HepG2 (cell line): ENCODE measurements around the gene GAS2.

Source experiments
- PBX3 ChIP-seq: sonication (generic); formaldehyde crosslinking; IDR thresholded peaks from 2 replicates; pipeline ENCODE4 v1.8.1; 2023; ENCODE audit warnings: missing genetic modification reagents, inconsistent platforms, borderline replicate concordance
- RFXANK ChIP-seq: IDR thresholded peaks from 2 replicates; pipeline ENCODE4 v1.6.1; 2016
- SOX5 ChIP-seq: IDR thresholded peaks from 2 replicates; pipeline ENCODE4 v1.6.1; 2016; ENCODE audit warnings: borderline replicate concordance
- ZFX ChIP-seq: sonication (generic); formaldehyde crosslinking; IDR thresholded peaks from 2 replicates; pipeline ENCODE4 v1.4.0; 2020; ENCODE audit warnings: mild to moderate bottlenecking, low read depth, missing genetic modification reagents, moderate library complexity
- ZNF382 ChIP-seq: sonication (generic); formaldehyde crosslinking; IDR thresholded peaks from 2 replicates; pipeline ENCODE4 v1.5.0; 2020; ENCODE audit warnings: missing genetic modification reagents, mild to moderate bottlenecking, borderline replicate concordance

GRCh38 chr11:22728600-22729389 lies 62.4 kb downstream of the GAS2 start:
- TF ChIP-seq SOX5 (CRISPR knock-in tag), result no peak
- no peak for TF ChIP-seq ZNF382 (CRISPR knock-in tag)
- no peak for TF ChIP-seq ZFX
- TF ChIP-seq RFXANK (CRISPR knock-in tag), result no peak
- TF ChIP-seq PBX3 (CRISPR knock-in tag), result no peak
